HL-60 (cell line): ENCODE data around the gene OR10G8.

Experiments used
- DNase-seq, 2 experiments: peaks; one replicate each; pipeline ENCODE4 v3.0.0-alpha.2; 2010 to 2020; ENCODE audit warnings: low read depth in 1 of 2, low spot score in 1 of 2
- H3K27ac ChIP-seq: fragments of 250-450 bp; sonication (Bioruptor Pico); replicated peaks from 2 replicates; pipeline ENCODE4 v1.5.1; 2020; ENCODE audit warnings: mild to moderate bottlenecking, moderate library complexity
- H3K27me3 ChIP-seq: fragments of 250-450 bp; sonication (Bioruptor Pico); 2 replicates; pipeline ENCODE4 v1.5.1; 2021; ENCODE audit warnings: mild to moderate bottlenecking, moderate library complexity; ENCODE audit not compliant: insufficient read depth, poor library complexity, severe bottlenecking
- H3K4me3 ChIP-seq: replicated peaks from 2 replicates; pipeline ENCODE4 v1.5.1; 2011; ENCODE audit warnings: mild to moderate bottlenecking, control low read depth, low read length; ENCODE audit not compliant: insufficient read depth
- CTCF ChIP-seq: IDR thresholded peaks from one replicate; pipeline ENCODE4 v1.5.1; 2011; ENCODE audit warnings: low read length, control low read depth, inconsistent platforms; ENCODE audit not compliant: insufficient read depth
- GABPA ChIP-seq: IDR thresholded peaks from 2 replicates; pipeline ENCODE4 v1.6.1; 2012; ENCODE audit warnings: low read depth
- POLR2AphosphoS5 ChIP-seq: IDR thresholded peaks from 2 replicates; pipeline ENCODE4 v1.6.1; 2012; ENCODE audit warnings: low read depth
- REST ChIP-seq: IDR thresholded peaks from 2 replicates; pipeline ENCODE4 v1.6.1; 2012; ENCODE audit warnings: low read depth; ENCODE audit not compliant: insufficient replicate concordance
- SPI1 ChIP-seq: IDR thresholded peaks from 2 replicates; pipeline ENCODE4 v1.6.1; 2012; ENCODE audit warnings: low read depth, mild to moderate bottlenecking, borderline replicate concordance

Gene OR10G8

GRCh38 chr11:124075492-124075840 is 48.9 kb downstream of the OR10G8 start:
- DNase-seq: no peak
- Histone ChIP-seq H3K4me3 (no peak overlapping the region), H3K27me3 (no peaks in the 10 kb centered on the region), H3K27ac (no peak overlapping the region)
- TF ChIP-seq CTCF (no peak), SPI1 (no peak), REST (no peak), GABPA (no peak), POLR2AphosphoS5 (no peak)

- Histone ChIP-seq H3K4me3 (peak overlapping the region; percentile 37), H3K27ac (no peak overlapping the region), H3K27me3 (no peaks in the 10 kb centered on the region)
- TF ChIP-seq SPI1 (no peak), REST (no peak), POLR2AphosphoS5 (no peak), GABPA (no peak), CTCF (no peak)
- DNase-seq: no peak
Observed at GRCh38 chr11:124075841-124076651, 49.4 kb downstream of the OR10G8 start.

- Histone ChIP-seq H3K4me3 (no peak overlapping the region), H3K27ac (no peak overlapping the region), H3K27me3 (peaks cover 8% of the 10 kb centered on the region)
- TF ChIP-seq SPI1 (no peak), GABPA (no peak), REST (no peak), CTCF (no peak), POLR2AphosphoS5 (no peak)
- DNase-seq: no peak
Observed at GRCh38 chr11:124077266-124077665, 50.7 kb downstream of the OR10G8 start.
